Measurements from ENCODE around the gene FMO5.

GRCh38 chr1:147238053-147238902, 13.1 kb upstream of the FMO5 start:
- TF ChIP-seq EP300 (IDR thresholded peaks at IDR 0.05): no peak
- no peak for TF ChIP-seq CTCF (IDR thresholded peaks at IDR 0.05)
- no peak for TF ChIP-seq POLR2A (IDR thresholded peaks at IDR 0.05)
- TF ChIP-seq POLR2AphosphoS5 (IDR thresholded peaks at IDR 0.05): no peak
